NCI-H2107 treated with DMSO at 0.1 percent for 48 hours (cell line): ENCODE measurements around the gene RABAC1.
"Not testable (repeated sequence)": the region's sequence is repeated elsewhere in the genome, so short reads cannot be mapped to it uniquely, and the experiment has no call there.

Source experiments
- DNase-seq: peaks from one replicate; lab custom pipeline; 2025; ENCODE audit not compliant: unreplicated experiment; lab: John Stamatoyannopoulos, UW

Gene RABAC1

GRCh38 chr19:41959056-41960053 lies at the start of gene RABAC1:
RABAC1 (minus strand) TSS chr19:41959321; CDS start chr19:41959292, 29 bp downstream.
- peak; percentile 92 for DNase-seq

GRCh38 chr19:42006569-42006968 lies 47.4 kb upstream of the RABAC1 start:
- DNase-seq: no peak

- DNase-seq: no peak
Measured at GRCh38 chr19:42005504-42005903, 46.4 kb upstream of the RABAC1 start.

GRCh38 chr19:42003506-42004294 lies 44.6 kb upstream of the RABAC1 start:
- DNase-seq: no peak

GRCh38 chr19:41999878-42000208 lies 40.7 kb upstream of the RABAC1 start:
- no peak for DNase-seq

- DNase-seq: no peak
Measured at GRCh38 chr19:41999071-41999877, 40.2 kb upstream of the RABAC1 start.

- peak; percentile 8 for DNase-seq
Measured at GRCh38 chr19:41998246-41999020, 39.3 kb upstream of the RABAC1 start.

- DNase-seq: no peak
Measured at GRCh38 chr19:41997851-41998229, 38.7 kb upstream of the RABAC1 start.

GRCh38 chr19:41997121-41997850 lies 38.2 kb upstream of the RABAC1 start:
- no peak for DNase-seq

GRCh38 chr19:41995959-41996797 lies 37.1 kb upstream of the RABAC1 start:
- no peak for DNase-seq

- DNase-seq: no peak
Measured at GRCh38 chr19:41994994-41995958, 36.2 kb upstream of the RABAC1 start.

- DNase-seq: no peak
Measured at GRCh38 chr19:41994521-41994971, 35.4 kb upstream of the RABAC1 start.

GRCh38 chr19:41993612-41994483 lies 34.7 kb upstream of the RABAC1 start, which contains the start of gene ATP1A3:
ATP1A3 (minus strand) TSS chr19:41994230; CDS start chr19:41994076, 154 bp downstream.
- no peak for DNase-seq

- DNase-seq: not testable (repeated sequence)
Measured at GRCh38 chr19:41991925-41992569, 32.9 kb upstream of the RABAC1 start.

- no peak for DNase-seq
Measured at GRCh38 chr19:41991025-41991424, 31.9 kb upstream of the RABAC1 start.

GRCh38 chr19:41990615-41991014 lies 31.5 kb upstream of the RABAC1 start:
- DNase-seq: no peak
